SHP77 (cell line): Measurements from ENCODE around the gene CPHXL.

Experiments
- DNase-seq, 2 experiments: peaks; one replicate each; lab custom pipeline; 2025; lab: John Stamatoyannopoulos, UW

The CPHXL gene

GRCh38 chr16:75701361-75701760, 24.9 kb downstream of the CPHXL start, which contains the start of gene DUXB:
TSS of gene DUXB (minus strand) at chr16:75701461. CDS start at chr16:75701418, 43 bp downstream.
- no peak for DNase-seq

GRCh38 chr16:75697571-75697970, 28.7 kb downstream of the CPHXL start:
- no peak for DNase-seq

- DNase-seq, result peak in 1 of 2 experiments; percentile 6
Observed at GRCh38 chr16:75695708-75696107, 30.6 kb downstream of the CPHXL start.

GRCh38 chr16:75687361-75687760, 38.9 kb downstream of the CPHXL start:
- DNase-seq, result no peak

- no peak for DNase-seq
Observed at GRCh38 chr16:75682308-75682707, 44.0 kb downstream of the CPHXL start.

GRCh38 chr16:75679366-75679765, 46.9 kb downstream of the CPHXL start:
- no peak for DNase-seq

- DNase-seq, result no peak
Observed at GRCh38 chr16:75676909-75677308, 49.4 kb downstream of the CPHXL start, which contains the start of gene CPHXL2. TSS of gene CPHXL2 (minus strand) at chr16:75677009. CDS start at chr16:75676999, 10 bp downstream.

- no peak for DNase-seq
Observed at GRCh38 chr16:75667503-75667902, 58.8 kb downstream of the CPHXL start.
